ENCODE data around the gene MYO5B. TPM values are rescaled to one million over a fixed set of nuclear protein-coding genes. Genes with fewer than 3 reads are reported as not detected.

The MYO5B gene
- total and polyA plus RNA-seq, 2 of the 4 experiments (the other 2 are of a cell fraction), result 0.24 to 0.54 TPM

DNA sequence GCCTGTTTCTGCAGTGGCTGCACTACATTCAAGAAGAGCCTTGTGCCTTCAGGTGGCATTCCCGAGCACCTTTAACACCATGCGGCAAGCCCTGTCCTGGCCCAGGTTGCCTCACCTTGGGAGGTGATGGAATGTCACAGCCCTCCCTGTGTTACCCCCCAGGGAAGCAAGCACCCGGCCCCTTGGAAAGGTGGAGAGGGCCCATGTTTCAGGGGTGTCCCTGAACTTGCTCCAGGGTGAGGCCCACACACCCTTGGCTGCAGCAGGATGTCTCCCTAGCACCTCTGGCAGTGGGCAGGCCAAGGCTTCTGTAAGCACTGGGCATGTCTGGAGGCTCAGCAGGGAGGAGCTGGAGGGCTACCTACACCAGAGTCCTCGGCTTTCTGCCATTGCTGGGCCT is 352.3 kb downstream of the MYO5B start:
- Histone ChIP-seq H4K5ac (ENCODE audit: low read depth, low read length) (no peak overlapping the region), H2AFZ (replicated peaks; ENCODE audit: low read length, poor library complexity) (no peak overlapping the region), H3K14ac (replicated peaks; ENCODE audit: low read depth, low read length) (no peak overlapping the region), H2BK5ac (ENCODE audit: low read depth, low read length, poor library complexity, severe bottlenecking) (no peak overlapping the region), H3K4me2 (ENCODE audit: low read depth, low read length) (no peak overlapping the region), H3K9me1 (ENCODE audit: insufficient read depth, low read length) (peaks cover 3% of the 10 kb centered on the region; the same call in 1 of the 2 replicates), H3K18ac (ENCODE audit: low read depth, low read length) (no peak overlapping the region), H4K20me1 (ENCODE audit: insufficient read depth, low read length) (no peaks in the 10 kb centered on the region), H3K27ac (ENCODE audit: insufficient read depth, low read length) (no peak overlapping the region), H3K79me1 (ENCODE audit: low read depth in 1 of 2, low read length in 2 of 2) (no peaks in the 10 kb centered on the region), H3K23ac (ENCODE audit: low read depth, low read length) (no peak overlapping the region), H2BK20ac (ENCODE audit: low read depth, low read length) (no peak overlapping the region), H3K4ac (ENCODE audit: low read depth, low read length) (no peak overlapping the region), H3K56ac (ENCODE audit: extremely low read depth, insufficient read depth, low read length) (no peak overlapping the region), H3K4me1 (ENCODE audit: control insufficient read depth, insufficient read depth, low read length) (peaks cover 4% of the 10 kb centered on the region), H2BK15ac (ENCODE audit: low read depth, low read length) (no peak overlapping the region), H3K27me3 (ENCODE audit: control insufficient read depth, insufficient read depth, low read length) (no peaks in the 10 kb centered on the region), H3K4me3 (ENCODE audit: insufficient read depth, low read depth, low read length) (no peak overlapping the region), H2AK9ac (replicated peaks; ENCODE audit: low read depth, low read length, poor library complexity) (no peak overlapping the region), H4K8ac (ENCODE audit: low read depth in 2 of 2, low read length in 2 of 2) (no peak overlapping the region), H3K36me3 (ENCODE audit: control insufficient read depth, insufficient read depth, low read length) (no peaks in the 10 kb centered on the region), H2BK120ac (ENCODE audit: low read depth, low read length) (no peak overlapping the region), H3K9me3 (ENCODE audit: control insufficient read depth, insufficient read depth, low read length) (no peaks in the 10 kb centered on the region), H2AK5ac (ENCODE audit: low read depth, low read length) (no peak overlapping the region), H3K9ac (ENCODE audit: low read depth, low read length) (no peak overlapping the region), H4K91ac (ENCODE audit: insufficient read depth, low read depth, low read length) (no peak overlapping the region)
- 100% methylated on average over 1 of the region's 4 CpGs; no CpG with 5 or more reads in 1 of the 2 experiments for WGBS, 2 experiments (ENCODE audit: extremely low coverage in 2 of 2, insufficient read length in 1 of 2)
- ChIA-PET CTCF (no interaction called here), POLR2A (ENCODE audit: unreplicated experiment) (no interaction called here)
- intact Hi-C loops (cut with micrococcal nuclease), result no loop called here
- BruUV-seq (replicated peaks), result no TSS peak
- DNase-seq (no peak), ATAC-seq (ENCODE audit: low read depth) (no peak)
- in situ Hi-C loops (cut with MboI; ENCODE audit: low sequenced_read_pairs), result loop anchor here (10.0 kb wide), 1 partner anchor 348 kb away; the partner anchor contains the start of gene RPL17
- TF ChIP-seq POLR2A (IDR thresholded peaks at IDR 0.05; ENCODE audit: low read depth, low read length) (no peak), MAZ (IDR thresholded peaks at IDR 0.05; ENCODE audit: borderline replicate concordance, low read depth, low read length) (no peak), RCOR1 (IDR thresholded peaks at IDR 0.05; ENCODE audit: insufficient replicate concordance, low read length) (no peak), FOS (IDR thresholded peaks at IDR 0.05; ENCODE audit: low read depth, low read length) (no peak), RFX5 (IDR thresholded peaks at IDR 0.05; ENCODE audit: low read depth, low read length) (no peak), CHD1 (IDR thresholded peaks at IDR 0.05; ENCODE audit: low read depth, low read length) (no peak), CEBPB (IDR thresholded peaks at IDR 0.05; ENCODE audit: low read depth, low read length) (no peak), MXI1 (IDR thresholded peaks at IDR 0.05; ENCODE audit: borderline replicate concordance, low read depth, low read length) (no peak), MAFK (IDR thresholded peaks at IDR 0.05; ENCODE audit: low read depth, low read length) (no peak), RAD21 (IDR thresholded peaks at IDR 0.05; ENCODE audit: low read length) (no peak), SMC3 (IDR thresholded peaks at IDR 0.05; ENCODE audit: low read depth, low read length) (no peak), NFE2L2 (IDR thresholded peaks at IDR 0.05; ENCODE audit: low read depth, low read length) (no peak), BHLHE40 (IDR thresholded peaks at IDR 0.05; ENCODE audit: low read depth, low read length) (no peak)
- TF ChIP-seq, protein P1, sequence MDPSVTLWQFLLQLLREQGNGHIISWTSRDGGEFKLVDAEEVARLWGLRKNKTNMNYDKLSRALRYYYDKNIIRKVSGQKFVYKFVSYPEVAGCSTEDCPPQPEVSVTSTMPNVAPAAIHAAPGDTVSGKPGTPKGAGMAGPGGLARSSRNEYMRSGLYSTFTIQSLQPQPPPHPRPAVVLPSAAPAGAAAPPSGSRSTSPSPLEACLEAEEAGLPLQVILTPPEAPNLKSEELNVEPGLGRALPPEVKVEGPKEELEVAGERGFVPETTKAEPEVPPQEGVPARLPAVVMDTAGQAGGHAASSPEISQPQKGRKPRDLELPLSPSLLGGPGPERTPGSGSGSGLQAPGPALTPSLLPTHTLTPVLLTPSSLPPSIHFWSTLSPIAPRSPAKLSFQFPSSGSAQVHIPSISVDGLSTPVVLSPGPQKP (IDR thresholded peaks at IDR 0.05; ENCODE audit: borderline replicate concordance, low read depth, low read length), result no peak
- TF ChIP-seq, protein P2, sequence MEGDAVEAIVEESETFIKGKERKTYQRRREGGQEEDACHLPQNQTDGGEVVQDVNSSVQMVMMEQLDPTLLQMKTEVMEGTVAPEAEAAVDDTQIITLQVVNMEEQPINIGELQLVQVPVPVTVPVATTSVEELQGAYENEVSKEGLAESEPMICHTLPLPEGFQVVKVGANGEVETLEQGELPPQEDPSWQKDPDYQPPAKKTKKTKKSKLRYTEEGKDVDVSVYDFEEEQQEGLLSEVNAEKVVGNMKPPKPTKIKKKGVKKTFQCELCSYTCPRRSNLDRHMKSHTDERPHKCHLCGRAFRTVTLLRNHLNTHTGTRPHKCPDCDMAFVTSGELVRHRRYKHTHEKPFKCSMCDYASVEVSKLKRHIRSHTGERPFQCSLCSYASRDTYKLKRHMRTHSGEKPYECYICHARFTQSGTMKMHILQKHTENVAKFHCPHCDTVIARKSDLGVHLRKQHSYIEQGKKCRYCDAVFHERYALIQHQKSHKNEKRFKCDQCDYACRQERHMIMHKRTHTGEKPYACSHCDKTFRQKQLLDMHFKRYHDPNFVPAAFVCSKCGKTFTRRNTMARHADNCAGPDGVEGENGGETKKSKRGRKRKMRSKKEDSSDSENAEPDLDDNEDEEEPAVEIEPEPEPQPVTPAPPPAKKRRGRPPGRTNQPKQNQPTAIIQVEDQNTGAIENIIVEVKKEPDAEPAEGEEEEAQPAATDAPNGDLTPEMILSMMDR (conservative IDR thresholded peaks at IDR 0.05; ENCODE audit: low read depth, low read length), result no peak
- TF ChIP-seq, protein P3, sequence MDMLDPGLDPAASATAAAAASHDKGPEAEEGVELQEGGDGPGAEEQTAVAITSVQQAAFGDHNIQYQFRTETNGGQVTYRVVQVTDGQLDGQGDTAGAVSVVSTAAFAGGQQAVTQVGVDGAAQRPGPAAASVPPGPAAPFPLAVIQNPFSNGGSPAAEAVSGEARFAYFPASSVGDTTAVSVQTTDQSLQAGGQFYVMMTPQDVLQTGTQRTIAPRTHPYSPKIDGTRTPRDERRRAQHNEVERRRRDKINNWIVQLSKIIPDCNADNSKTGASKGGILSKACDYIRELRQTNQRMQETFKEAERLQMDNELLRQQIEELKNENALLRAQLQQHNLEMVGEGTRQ (IDR thresholded peaks at IDR 0.05; ENCODE audit: low read depth, low read length), result no peak
- dilution Hi-C loops (cut with HindIII; ENCODE audit: low sequenced_read_pairs, unreplicated experiment), result no loop called here

All from IMR-90 (cell line).